Mesothelial cell of epicardium (in vitro differentiated cells): ENCODE results near the gene BID. TPM values are rescaled to one million over a fixed set of nuclear protein-coding genes. Genes with fewer than 3 reads are reported as not detected.

Experiments
- DNase-seq, 2 experiments: peaks; one replicate each; pipeline ENCODE4 v3.0.0; 2021; ENCODE audit warnings: low spot score in 2 of 2; ENCODE audit not compliant: unreplicated experiment in 2 of 2
- H3K27ac Mint-ChIP-seq: 2 replicates; pipeline ENCODE4 v1.8.0; 2021; ENCODE audit warnings: mixed read lengths
- H3K27me3 Mint-ChIP-seq: 2 replicates; pipeline ENCODE4 v1.8.0; 2021; ENCODE audit warnings: low read depth, mixed read lengths
- H3K36me3 Mint-ChIP-seq: 2 replicates; pipeline ENCODE4 v1.8.0; 2021; ENCODE audit warnings: mixed read lengths
- H3K4me1 Mint-ChIP-seq: 2 replicates; pipeline ENCODE4 v1.8.0; 2021; ENCODE audit warnings: mixed read lengths
- H3K4me3 Mint-ChIP-seq: 2 replicates; pipeline ENCODE4 v1.8.0; 2021; ENCODE audit warnings: mild to moderate bottlenecking, moderate library complexity, mixed read lengths
- H3K9me3 Mint-ChIP-seq: 2 replicates; pipeline ENCODE4 v1.8.0; 2021; ENCODE audit warnings: mixed read lengths
- microRNA-seq: library from miRNA; unstranded; fragments of <30 nt; microRNA quantifications from one replicate; pipeline ENCODE4 v1.2.0, GENCODE V29; 2021; ENCODE audit warnings: inconsistent platforms, mixed read lengths
- total RNA-seq: library from RNA; stranded (reverse); gene quantifications from 3 replicates; pipeline ENCODE4 v1.2.1, GENCODE V29; 2021
- TF ChIP-seq, protein P1 (sequence below): fragments of 200-600 bp; sonication (generic); IDR thresholded peaks from one replicate; pipeline ENCODE4 v1.5.0; 2021; ENCODE audit warnings: antibody characterized with exemption; ENCODE audit not compliant: unreplicated experiment

Gene BID
- total RNA-seq, 1 donor from 2014 or later: 29.9 TPM

DNA sequence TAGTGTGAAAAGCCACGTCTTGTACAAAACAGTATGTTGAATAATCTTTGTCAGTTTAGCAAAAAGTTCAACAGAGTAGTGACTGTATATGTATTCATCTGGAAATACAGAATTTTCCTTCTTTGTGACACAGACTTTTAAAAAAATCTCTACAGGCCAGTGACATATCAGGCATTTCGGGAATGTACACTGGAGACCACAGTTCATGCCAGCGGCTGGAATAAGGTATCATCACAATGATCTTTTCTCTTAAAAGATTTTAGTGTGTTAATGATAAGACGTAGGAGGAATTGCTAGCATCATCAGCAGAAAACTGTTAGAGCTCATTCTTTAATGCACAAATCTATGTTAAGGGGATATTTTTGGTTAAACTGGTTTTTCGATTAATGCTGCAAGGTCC lies 78.3 kb downstream of the BID start:
- TF ChIP-seq, protein P1, sequence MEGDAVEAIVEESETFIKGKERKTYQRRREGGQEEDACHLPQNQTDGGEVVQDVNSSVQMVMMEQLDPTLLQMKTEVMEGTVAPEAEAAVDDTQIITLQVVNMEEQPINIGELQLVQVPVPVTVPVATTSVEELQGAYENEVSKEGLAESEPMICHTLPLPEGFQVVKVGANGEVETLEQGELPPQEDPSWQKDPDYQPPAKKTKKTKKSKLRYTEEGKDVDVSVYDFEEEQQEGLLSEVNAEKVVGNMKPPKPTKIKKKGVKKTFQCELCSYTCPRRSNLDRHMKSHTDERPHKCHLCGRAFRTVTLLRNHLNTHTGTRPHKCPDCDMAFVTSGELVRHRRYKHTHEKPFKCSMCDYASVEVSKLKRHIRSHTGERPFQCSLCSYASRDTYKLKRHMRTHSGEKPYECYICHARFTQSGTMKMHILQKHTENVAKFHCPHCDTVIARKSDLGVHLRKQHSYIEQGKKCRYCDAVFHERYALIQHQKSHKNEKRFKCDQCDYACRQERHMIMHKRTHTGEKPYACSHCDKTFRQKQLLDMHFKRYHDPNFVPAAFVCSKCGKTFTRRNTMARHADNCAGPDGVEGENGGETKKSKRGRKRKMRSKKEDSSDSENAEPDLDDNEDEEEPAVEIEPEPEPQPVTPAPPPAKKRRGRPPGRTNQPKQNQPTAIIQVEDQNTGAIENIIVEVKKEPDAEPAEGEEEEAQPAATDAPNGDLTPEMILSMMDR: no peak
- Mint-ChIP-seq H3K4me1 (peaks cover 3% of the 10 kb centered on the region), H3K36me3 (peaks cover 6% of the 10 kb centered on the region), H3K4me3 (no peak overlapping the region), H3K9me3 (no peaks in the 10 kb centered on the region), H3K27me3 (no peaks in the 10 kb centered on the region), H3K27ac (no peak overlapping the region)
- DNase-seq: no peak

DNA sequence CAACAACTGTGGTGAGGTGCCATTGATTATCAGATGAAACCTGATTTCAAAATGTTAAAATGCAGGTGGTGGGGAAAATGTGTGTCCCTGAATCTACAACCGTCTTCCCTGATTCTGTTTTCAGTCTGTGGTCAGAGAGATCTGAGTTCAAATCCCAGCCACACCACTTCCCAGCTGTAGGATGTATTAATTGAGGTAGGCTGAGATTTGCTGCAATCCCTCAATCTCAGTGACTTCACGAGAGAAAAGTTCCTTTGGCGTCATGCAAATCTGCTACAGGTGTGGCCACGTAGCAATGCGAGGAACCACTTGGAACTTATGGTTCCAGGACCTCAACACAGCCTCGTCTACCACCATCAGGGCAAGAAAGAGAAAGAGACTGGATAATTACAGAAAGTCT lies 79.5 kb downstream of the BID start:
- Mint-ChIP-seq H3K4me1 (peaks cover 3% of the 10 kb centered on the region), H3K27ac (no peak overlapping the region), H3K4me3 (no peak overlapping the region), H3K36me3 (peaks cover 6% of the 10 kb centered on the region), H3K27me3 (no peaks in the 10 kb centered on the region), H3K9me3 (no peaks in the 10 kb centered on the region)
- TF ChIP-seq, protein P1: no peak
- no peak for DNase-seq

DNA sequence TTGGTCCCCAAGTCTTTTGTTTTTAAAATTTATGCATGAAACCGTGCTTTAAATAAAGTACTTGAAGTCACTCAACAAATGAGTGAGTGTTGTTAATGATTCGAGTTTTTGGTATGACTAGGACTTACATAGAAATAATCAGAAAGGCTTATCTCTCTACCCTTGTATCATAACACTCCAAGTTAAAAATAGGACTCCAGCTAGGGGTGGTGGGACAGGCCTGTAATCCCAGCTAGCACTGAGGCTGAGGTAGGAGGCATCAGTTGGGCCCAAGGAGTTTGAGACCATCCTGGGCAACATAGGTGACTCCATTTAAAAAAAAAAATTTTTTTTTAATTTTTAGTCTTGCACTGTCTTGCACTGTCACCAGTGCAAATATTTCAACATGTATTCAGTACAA lies 80.1 kb downstream of the BID start:
- Mint-ChIP-seq H3K4me3 (no peak overlapping the region), H3K27ac (no peak overlapping the region)
- no peak for DNase-seq

DNA sequence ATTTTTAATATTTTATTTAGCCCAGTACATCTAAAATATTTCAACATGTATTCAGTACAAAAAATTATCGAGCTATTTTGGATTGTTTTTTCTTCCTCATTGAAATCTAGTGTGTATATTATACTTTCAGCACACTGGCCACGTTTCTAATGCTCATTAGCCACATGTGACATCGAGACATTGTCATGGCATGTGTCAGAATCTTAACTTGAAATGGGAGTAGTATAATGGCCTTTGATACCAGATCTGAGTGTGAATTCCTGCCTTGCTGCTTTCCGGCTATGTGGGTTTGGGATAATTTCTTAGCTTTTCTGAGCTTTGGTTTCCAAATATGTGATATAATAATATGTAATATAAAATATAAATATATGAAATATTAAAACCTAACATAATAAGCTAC lies 81.4 kb downstream of the BID start:
- H3K4me3 Mint-ChIP-seq: no peak overlapping the region
- DNase-seq: no peak
- H3K27ac Mint-ChIP-seq: no peak overlapping the region
- H3K27me3 Mint-ChIP-seq: no peaks in the 10 kb centered on the region
- TF ChIP-seq, protein P1: no peak
- H3K4me1 Mint-ChIP-seq: no peaks in the 10 kb centered on the region
- H3K9me3 Mint-ChIP-seq: no peaks in the 10 kb centered on the region
- peaks cover 6% of the 10 kb centered on the region for H3K36me3 Mint-ChIP-seq

More for the DNA sequence above, 80.1 kb downstream of the BID start:
- H3K4me1 Mint-ChIP-seq: no peaks in the 10 kb centered on the region
- no peaks in the 10 kb centered on the region for H3K27me3 Mint-ChIP-seq
- no peaks in the 10 kb centered on the region for H3K9me3 Mint-ChIP-seq
- H3K36me3 Mint-ChIP-seq: peaks cover 6% of the 10 kb centered on the region
- TF ChIP-seq, protein P1: no peak

DNA sequence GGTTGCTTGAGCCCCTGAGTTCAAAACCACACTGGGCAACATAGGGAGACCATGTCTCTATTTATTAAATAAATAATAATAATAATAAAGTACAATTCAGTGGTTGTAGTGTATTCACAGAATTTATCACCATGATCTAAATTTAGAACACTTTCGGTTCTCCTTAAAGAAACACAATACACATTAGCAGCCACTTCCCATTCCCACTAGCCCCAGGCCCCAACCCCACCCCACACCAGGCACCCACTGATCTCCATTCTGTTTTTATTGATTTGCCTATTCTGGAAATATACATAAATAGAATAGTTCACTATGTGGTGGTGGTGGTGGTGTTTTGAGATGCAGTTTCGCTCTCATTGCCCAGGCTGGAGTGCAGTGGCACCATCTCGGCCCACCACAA lies 90.0 kb downstream of the BID start:
- DNase-seq: no peak
- TF ChIP-seq, protein P1: no peak
- Mint-ChIP-seq H3K4me1 (peaks cover 1% of the 10 kb centered on the region), H3K4me3 (no peak overlapping the region), H3K27ac (no peak overlapping the region), H3K27me3 (no peaks in the 10 kb centered on the region), H3K36me3 (peaks cover 1% of the 10 kb centered on the region), H3K9me3 (no peaks in the 10 kb centered on the region)

Small RNA genes within 50 kb of the gene (microRNA-seq; reads per million reads assigned to microRNA genes)
- gene MIR3198-1: not detected

Other genes starting within 250 kb of the BID start
- gene SLC25A18, start 211.0 kb downstream of the BID start, total RNA-seq: 0.35 to 0.60 TPM (median 0.54 TPM) in 3 replicates
- gene ATP6V1E1, start 145.7 kb downstream of the BID start, total RNA-seq: 52.6 to 54.1 TPM (median 53.2 TPM) in 3 replicates
- 30.4 to 33.9 TPM (median 30.8 TPM) in 3 replicates for gene BCL2L13, start 135.7 kb downstream of the BID start, total RNA-seq